Upper lobe of left lung (tissue), 4 donors: Measurements from ENCODE around the gene ZBTB7B.
A peak's percentile ranks its signal among the peaks of the same experiment; 100 is the strongest.

ENCODE experiments used
- POLR2A ChIP-seq, 4 donors: fragments of 450-650 bp; IDR thresholded peaks; one replicate each; pipeline ENCODE4 v1.5.1; 2016 to 2017; ENCODE audit warnings: antibody characterized with exemption in 4 of 4, mild to moderate bottlenecking in 2 of 4
- POLR2AphosphoS5 ChIP-seq, 2 donors: sonication (generic); formaldehyde crosslinking; IDR thresholded peaks; one replicate each; pipeline ENCODE4 v1.5.1; 2017; ENCODE audit warnings: antibody characterized with exemption in 2 of 2
- TF ChIP-seq, protein P1 (sequence below), 6 experiments: fragments of 450-650 bp in 4 of 6; fragments of 200-600 bp in 2 of 6; sonication (generic) in 2 of 6; IDR thresholded peaks; one replicate each; pipeline ENCODE4 v1.5.1; 2016 to 2019; ENCODE audit warnings: antibody characterized with exemption in 6 of 6

GRCh38 chr1:154973344-154974101 is 29.1 kb upstream of the ZBTB7B start:
- TF ChIP-seq POLR2A (IDR thresholded peaks at IDR 0.05) = peak in 2 of 4 donors; percentile 44 to 59
- TF ChIP-seq, protein P1, sequence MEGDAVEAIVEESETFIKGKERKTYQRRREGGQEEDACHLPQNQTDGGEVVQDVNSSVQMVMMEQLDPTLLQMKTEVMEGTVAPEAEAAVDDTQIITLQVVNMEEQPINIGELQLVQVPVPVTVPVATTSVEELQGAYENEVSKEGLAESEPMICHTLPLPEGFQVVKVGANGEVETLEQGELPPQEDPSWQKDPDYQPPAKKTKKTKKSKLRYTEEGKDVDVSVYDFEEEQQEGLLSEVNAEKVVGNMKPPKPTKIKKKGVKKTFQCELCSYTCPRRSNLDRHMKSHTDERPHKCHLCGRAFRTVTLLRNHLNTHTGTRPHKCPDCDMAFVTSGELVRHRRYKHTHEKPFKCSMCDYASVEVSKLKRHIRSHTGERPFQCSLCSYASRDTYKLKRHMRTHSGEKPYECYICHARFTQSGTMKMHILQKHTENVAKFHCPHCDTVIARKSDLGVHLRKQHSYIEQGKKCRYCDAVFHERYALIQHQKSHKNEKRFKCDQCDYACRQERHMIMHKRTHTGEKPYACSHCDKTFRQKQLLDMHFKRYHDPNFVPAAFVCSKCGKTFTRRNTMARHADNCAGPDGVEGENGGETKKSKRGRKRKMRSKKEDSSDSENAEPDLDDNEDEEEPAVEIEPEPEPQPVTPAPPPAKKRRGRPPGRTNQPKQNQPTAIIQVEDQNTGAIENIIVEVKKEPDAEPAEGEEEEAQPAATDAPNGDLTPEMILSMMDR (IDR thresholded peaks at IDR 0.05) = peak in 1 of 6 experiments; percentile 6
- TF ChIP-seq POLR2AphosphoS5 (IDR thresholded peaks at IDR 0.05) = peak; percentile 64 to 86
